22Rv1 (cell line): ENCODE measurements around the gene IL17RE.
"Not testable (repeated sequence)": the region's sequence is repeated elsewhere in the genome, so short reads cannot be mapped to it uniquely, and the experiment has no call there.

Source experiments
- CTCF ChIP-seq: fragments of 450-650 bp; IDR thresholded peaks from 2 replicates; pipeline ENCODE4 v1.5.1; 2017; ENCODE audit warnings: mild to moderate bottlenecking
- ZFX ChIP-seq: fragments of 450-650 bp; IDR thresholded peaks from 2 replicates; pipeline ENCODE4 v1.6.1; 2017; ENCODE audit warnings: antibody characterized with exemption, borderline replicate concordance

- TF ChIP-seq CTCF, ZFX: not testable (repeated sequence)
Measured at GRCh38 chr3:9876255-9876654, 26.4 kb upstream of the IL17RE start.
